HG03108 (cell line): ENCODE measurements around the gene SH3BP2.

ENCODE experiments used
- ATAC-seq: cut with Tn5 transposase; IDR thresholded peaks from one replicate; pipeline ENCODE4 v1.9.1; 2021; ENCODE audit warnings: moderate library complexity; ENCODE audit not compliant: unreplicated experiment

The SH3BP2 gene

GRCh38 chr4:2830632-2831610 is 38.0 kb downstream of the SH3BP2 start:
- no peak for ATAC-seq

GRCh38 chr4:2831611-2832308 is 38.9 kb downstream of the SH3BP2 start:
- ATAC-seq = no peak

- peak; percentile 60 for ATAC-seq
Observed at GRCh38 chr4:2832309-2832980, 39.6 kb downstream of the SH3BP2 start.

- ATAC-seq = no peak
Observed at GRCh38 chr4:2832981-2833670, 40.2 kb downstream of the SH3BP2 start.

GRCh38 chr4:2833671-2834000 is 40.8 kb downstream of the SH3BP2 start:
- no peak for ATAC-seq

GRCh38 chr4:2834001-2834921 is 41.4 kb downstream of the SH3BP2 start:
- ATAC-seq = no peak

- ATAC-seq = no peak
Observed at GRCh38 chr4:2835978-2836377, 43.1 kb downstream of the SH3BP2 start.

GRCh38 chr4:2836391-2836859 is 43.5 kb downstream of the SH3BP2 start:
- ATAC-seq = no peak

- no peak for ATAC-seq
Observed at GRCh38 chr4:2837110-2837903, 44.4 kb downstream of the SH3BP2 start.

- ATAC-seq = no peak
Observed at GRCh38 chr4:2837904-2838496, 45.1 kb downstream of the SH3BP2 start.

- no peak for ATAC-seq
Observed at GRCh38 chr4:2839060-2839459, 46.2 kb downstream of the SH3BP2 start.

- ATAC-seq = no peak
Observed at GRCh38 chr4:2842687-2843262, 49.9 kb downstream of the SH3BP2 start.

- peak; percentile 76 for ATAC-seq
Observed at GRCh38 chr4:2843263-2843940, 50.5 kb downstream of the SH3BP2 start, which contains the start of gene ADD1. Gene ADD1 (plus strand): TSS chr4:2843844. CDS start chr4:2875916, 32,072 bp downstream.

- no peak for ATAC-seq
Observed at GRCh38 chr4:2843941-2844584, 51.2 kb downstream of the SH3BP2 start.

GRCh38 chr4:2846172-2846571 is 53.3 kb downstream of the SH3BP2 start:
- ATAC-seq = no peak

GRCh38 chr4:2847302-2847871 is 54.5 kb downstream of the SH3BP2 start:
- ATAC-seq = no peak

- ATAC-seq = no peak
Observed at GRCh38 chr4:2848449-2848848, 55.6 kb downstream of the SH3BP2 start.
